GM21390 (cell line): Measurements from ENCODE around the gene SERPINA1.

Experiments used
- ATAC-seq: cut with Tn5 transposase; IDR thresholded peaks from one replicate; pipeline ENCODE4 v1.9.1; 2021; ENCODE audit not compliant: unreplicated experiment

The SERPINA1 gene

GRCh38 chr14:94398182-94398479, 9.7 kb upstream of the SERPINA1 start:
- ATAC-seq = no peak

- no peak for ATAC-seq
Observed at GRCh38 chr14:94397289-94398181, 9.1 kb upstream of the SERPINA1 start.

- no peak for ATAC-seq
Observed at GRCh38 chr14:94396628-94397225, 8.3 kb upstream of the SERPINA1 start.

GRCh38 chr14:94395888-94396574, 7.6 kb upstream of the SERPINA1 start:
- no peak for ATAC-seq

GRCh38 chr14:94395282-94395887, 7.0 kb upstream of the SERPINA1 start:
- no peak for ATAC-seq

- no peak for ATAC-seq
Observed at GRCh38 chr14:94394581-94395207, 6.3 kb upstream of the SERPINA1 start.

- ATAC-seq = no peak
Observed at GRCh38 chr14:94394025-94394493, 5.7 kb upstream of the SERPINA1 start.

- no peak for ATAC-seq
Observed at GRCh38 chr14:94393474-94393873, 5.1 kb upstream of the SERPINA1 start.

GRCh38 chr14:94392510-94392935, 4.1 kb upstream of the SERPINA1 start:
- no peak for ATAC-seq

- no peak for ATAC-seq
Observed at GRCh38 chr14:94391281-94391975, 3.0 kb upstream of the SERPINA1 start.

- ATAC-seq = no peak
Observed at GRCh38 chr14:94390372-94391086, 2.1 kb upstream of the SERPINA1 start.

GRCh38 chr14:94389731-94390371, 1.4 kb upstream of the SERPINA1 start:
- no peak for ATAC-seq

GRCh38 chr14:94389104-94389469, 685 bp upstream of the SERPINA1 start:
- no peak for ATAC-seq

- no peak for ATAC-seq
Observed at GRCh38 chr14:94388027-94388383, 397 bp downstream of the SERPINA1 start.

GRCh38 chr14:94387051-94388026, 1.1 kb downstream of the SERPINA1 start:
- ATAC-seq = no peak

GRCh38 chr14:94386085-94387031, 2.0 kb downstream of the SERPINA1 start:
- ATAC-seq = no peak

- ATAC-seq = no peak
Observed at GRCh38 chr14:94385553-94386057, 2.8 kb downstream of the SERPINA1 start.
